ENCODE results near the gene DGKG. TPM values are rescaled to one million over a fixed set of nuclear protein-coding genes. Genes with fewer than 3 reads are reported as not detected.

The DGKG gene
- total RNA-seq, 1 donor from 2014 or later: 0.04 TPM

- no peaks in the 10 kb centered on the region for H3K27me3 Mint-ChIP-seq (ENCODE audit: low read depth)
- H3K9me3 Mint-ChIP-seq: no peaks in the 10 kb centered on the region
- H3K27ac Mint-ChIP-seq: no peak overlapping the region
- TF ChIP-seq, protein P1, sequence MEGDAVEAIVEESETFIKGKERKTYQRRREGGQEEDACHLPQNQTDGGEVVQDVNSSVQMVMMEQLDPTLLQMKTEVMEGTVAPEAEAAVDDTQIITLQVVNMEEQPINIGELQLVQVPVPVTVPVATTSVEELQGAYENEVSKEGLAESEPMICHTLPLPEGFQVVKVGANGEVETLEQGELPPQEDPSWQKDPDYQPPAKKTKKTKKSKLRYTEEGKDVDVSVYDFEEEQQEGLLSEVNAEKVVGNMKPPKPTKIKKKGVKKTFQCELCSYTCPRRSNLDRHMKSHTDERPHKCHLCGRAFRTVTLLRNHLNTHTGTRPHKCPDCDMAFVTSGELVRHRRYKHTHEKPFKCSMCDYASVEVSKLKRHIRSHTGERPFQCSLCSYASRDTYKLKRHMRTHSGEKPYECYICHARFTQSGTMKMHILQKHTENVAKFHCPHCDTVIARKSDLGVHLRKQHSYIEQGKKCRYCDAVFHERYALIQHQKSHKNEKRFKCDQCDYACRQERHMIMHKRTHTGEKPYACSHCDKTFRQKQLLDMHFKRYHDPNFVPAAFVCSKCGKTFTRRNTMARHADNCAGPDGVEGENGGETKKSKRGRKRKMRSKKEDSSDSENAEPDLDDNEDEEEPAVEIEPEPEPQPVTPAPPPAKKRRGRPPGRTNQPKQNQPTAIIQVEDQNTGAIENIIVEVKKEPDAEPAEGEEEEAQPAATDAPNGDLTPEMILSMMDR (IDR thresholded peaks at IDR 0.05; ENCODE audit: unreplicated experiment): no peak
- DNase-seq (ENCODE audit: low spot score in 2 of 2, unreplicated experiment in 2 of 2): no peak
- H3K4me1 Mint-ChIP-seq: peaks cover 12% of the 10 kb centered on the region
- H3K4me3 Mint-ChIP-seq: no peak overlapping the region
- H3K36me3 Mint-ChIP-seq: no peaks in the 10 kb centered on the region
Measured at GRCh38 chr3:186133980-186134379, 228.1 kb downstream of the DGKG start.

- H3K27me3 Mint-ChIP-seq (ENCODE audit: low read depth): no peaks in the 10 kb centered on the region
- peaks cover 18% of the 10 kb centered on the region for H3K4me1 Mint-ChIP-seq
- no peak overlapping the region for H3K27ac Mint-ChIP-seq
- H3K9me3 Mint-ChIP-seq: no peaks in the 10 kb centered on the region
- no peak for DNase-seq (ENCODE audit: low spot score in 2 of 2, unreplicated experiment in 2 of 2)
- no peak overlapping the region for H3K4me3 Mint-ChIP-seq
- TF ChIP-seq, protein P1 (IDR thresholded peaks at IDR 0.05; ENCODE audit: unreplicated experiment): no peak
- H3K36me3 Mint-ChIP-seq: no peaks in the 10 kb centered on the region
Measured at GRCh38 chr3:186132487-186132886, 229.5 kb downstream of the DGKG start.

DNA sequence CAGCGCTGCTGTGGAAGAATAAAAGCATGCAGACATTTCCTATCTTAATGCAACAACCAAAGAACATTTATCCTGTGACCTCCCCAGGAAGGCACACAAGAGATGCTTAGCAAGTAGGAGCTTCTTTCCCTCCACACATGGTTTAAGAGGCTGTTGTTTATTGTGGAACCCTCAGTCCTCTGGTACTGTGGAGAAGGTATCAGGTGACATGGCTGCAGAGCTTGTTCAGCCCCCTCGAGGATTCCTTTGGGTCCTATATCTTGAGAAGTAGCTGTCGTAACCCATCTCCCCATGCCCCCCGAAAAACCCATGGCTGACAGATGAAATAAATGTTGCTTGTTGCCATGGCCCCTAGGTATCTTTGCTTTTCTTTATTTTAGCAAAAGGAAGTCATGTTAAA lies 232.8 kb downstream of the DGKG start:
- Mint-ChIP-seq H3K4me1 (peaks cover 21% of the 10 kb centered on the region), H3K9me3 (no peaks in the 10 kb centered on the region), H3K4me3 (no peak overlapping the region), H3K27me3 (ENCODE audit: low read depth) (no peaks in the 10 kb centered on the region), H3K27ac (no peak overlapping the region), H3K36me3 (no peaks in the 10 kb centered on the region)
- DNase-seq (ENCODE audit: low spot score in 2 of 2, unreplicated experiment in 2 of 2): no peak
- TF ChIP-seq, protein P1 (IDR thresholded peaks at IDR 0.05; ENCODE audit: unreplicated experiment): no peak

DNA sequence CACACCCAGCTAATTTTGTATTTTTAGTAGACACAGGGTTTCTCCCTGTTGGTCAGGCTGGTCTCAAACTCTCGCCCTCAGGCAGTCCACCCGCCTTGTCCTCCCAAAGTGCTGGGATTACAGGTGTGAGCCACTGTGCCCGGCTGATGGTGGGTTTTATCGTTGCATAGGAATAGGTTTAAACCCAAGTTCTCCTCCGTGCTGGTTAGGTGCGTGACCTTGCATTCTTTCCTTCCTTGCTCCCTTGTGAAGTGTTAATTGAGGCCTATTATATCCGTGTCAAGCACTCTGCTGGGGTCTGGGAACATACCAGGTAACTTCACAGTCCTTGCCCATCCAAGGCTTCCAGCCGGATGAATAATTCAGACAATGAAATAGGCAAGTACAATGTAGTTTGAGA lies 233.9 kb downstream of the DGKG start:
- H3K27me3 Mint-ChIP-seq (ENCODE audit: low read depth): no peaks in the 10 kb centered on the region
- H3K9me3 Mint-ChIP-seq: no peaks in the 10 kb centered on the region
- H3K36me3 Mint-ChIP-seq: no peaks in the 10 kb centered on the region
- TF ChIP-seq, protein P1 (IDR thresholded peaks at IDR 0.05; ENCODE audit: unreplicated experiment): no peak
- no peak overlapping the region for H3K27ac Mint-ChIP-seq
- no peak for DNase-seq (ENCODE audit: low spot score in 2 of 2, unreplicated experiment in 2 of 2)
- no peak overlapping the region for H3K4me3 Mint-ChIP-seq
- H3K4me1 Mint-ChIP-seq: peaks cover 31% of the 10 kb centered on the region

- Mint-ChIP-seq H3K4me3 (no peak overlapping the region), H3K36me3 (no peaks in the 10 kb centered on the region), H3K9me3 (no peaks in the 10 kb centered on the region), H3K4me1 (peaks cover 38% of the 10 kb centered on the region), H3K27ac (no peak overlapping the region), H3K27me3 (ENCODE audit: low read depth) (no peaks in the 10 kb centered on the region)
- TF ChIP-seq, protein P1 (IDR thresholded peaks at IDR 0.05; ENCODE audit: unreplicated experiment): no peak
- DNase-seq (ENCODE audit: low spot score in 2 of 2, unreplicated experiment in 2 of 2): no peak
Measured at GRCh38 chr3:186127463-186127862, 234.6 kb downstream of the DGKG start.

DNA sequence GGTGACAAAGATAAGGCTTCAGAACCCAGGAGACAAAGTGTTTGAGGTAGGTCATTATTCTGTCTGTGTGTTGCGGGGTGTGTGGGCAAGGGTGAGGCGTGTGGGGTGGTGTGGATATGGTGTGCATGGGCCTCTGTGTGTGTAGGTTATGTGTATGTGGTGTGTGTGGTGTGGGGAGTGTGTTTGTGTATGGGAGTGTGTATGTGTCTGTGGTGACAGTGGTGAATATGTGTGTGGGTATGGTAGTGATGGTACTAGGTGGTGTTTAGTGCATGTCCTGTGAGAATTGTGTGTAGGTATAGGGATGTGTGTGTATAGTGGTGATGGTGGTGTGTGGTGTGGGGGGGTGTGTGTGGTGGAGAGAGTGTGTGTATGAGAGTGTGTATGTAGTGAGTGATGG lies 236.9 kb downstream of the DGKG start:
- no peaks in the 10 kb centered on the region for H3K36me3 Mint-ChIP-seq
- H3K4me3 Mint-ChIP-seq: no peak overlapping the region
- DNase-seq (ENCODE audit: low spot score in 2 of 2, unreplicated experiment in 2 of 2): no peak
- no peaks in the 10 kb centered on the region for H3K9me3 Mint-ChIP-seq
- H3K4me1 Mint-ChIP-seq: peaks cover 47% of the 10 kb centered on the region
- peak overlapping the region; percentile 74 for H3K27ac Mint-ChIP-seq
- no peaks in the 10 kb centered on the region for H3K27me3 Mint-ChIP-seq (ENCODE audit: low read depth)
- TF ChIP-seq, protein P1 (IDR thresholded peaks at IDR 0.05; ENCODE audit: unreplicated experiment): no peak
